Neural cell (in vitro differentiated cells): ENCODE results near the gene OCSTAMP. TPM values are rescaled to one million over a fixed set of nuclear protein-coding genes. Genes with fewer than 3 reads are reported as not detected.

ENCODE experiments used
- H2AFZ ChIP-seq: fragments of 200-600, 300-800 bp; sonication (generic), shearing (Covaris generic); 2 replicates; pipeline ENCODE4 v1.6.0; 2014; ENCODE audit warnings: low read depth, mild to moderate bottlenecking, antibody characterized with exemption, low read length, moderate library complexity
- H3F3A ChIP-seq: fragments of 200-600 bp; shearing (Covaris generic); 2 replicates; pipeline ENCODE4 v1.6.1; 2016; ENCODE audit warnings: mild to moderate bottlenecking, moderate library complexity, mixed read lengths, antibody characterized with exemption, low read length; ENCODE audit not compliant: insufficient read depth, poor library complexity, severe bottlenecking
- H3K27ac ChIP-seq: fragments of 200-600, 300-800 bp; sonication (generic), shearing (Covaris generic); 2 replicates; pipeline ENCODE4 v1.5.1; 2014; ENCODE audit warnings: mild to moderate bottlenecking, low read length, moderate library complexity
- H3K27me3 ChIP-seq: fragments of 300-800, 200-600 bp; sonication (generic), shearing (Covaris generic); 2 replicates; pipeline ENCODE4 v1.6.0; 2014; ENCODE audit warnings: mild to moderate bottlenecking, low read depth, low read length, moderate library complexity; ENCODE audit not compliant: insufficient read depth
- H3K36me3 ChIP-seq: fragments of 300-800, 200-600 bp; sonication (generic), shearing (Covaris generic); 2 replicates; pipeline ENCODE4 v1.5.1; 2014; ENCODE audit warnings: mild to moderate bottlenecking, antibody characterized with exemption, low read length, moderate library complexity; ENCODE audit not compliant: insufficient read depth
- H3K4me2 ChIP-seq: fragments of 300-800, 200-600 bp; sonication (generic), shearing (Covaris generic); 2 replicates; pipeline ENCODE4 v1.6.0; 2014; ENCODE audit warnings: mild to moderate bottlenecking, low read length
- H3K4me3 ChIP-seq: fragments of 300-800, 200-600 bp; sonication (generic), shearing (Covaris generic); 2 replicates; pipeline ENCODE4 v1.5.1; 2014; ENCODE audit warnings: mild to moderate bottlenecking, low read length, moderate library complexity
- H3K79me2 ChIP-seq: fragments of 200-600 bp; shearing (Covaris generic); replicated peaks from 2 replicates; pipeline ENCODE4 v1.6.0; 2014; ENCODE audit warnings: mild to moderate bottlenecking, low read length, moderate library complexity; ENCODE audit not compliant: insufficient read depth
- H3K9ac ChIP-seq: fragments of 300-800, 200-600 bp; sonication (generic), shearing (Covaris generic); 2 replicates; pipeline ENCODE4 v1.6.1; 2016; ENCODE audit warnings: mild to moderate bottlenecking, low read length, mixed read lengths
- H3K9me2 ChIP-seq: fragments of 200-600 bp; shearing (Covaris generic); 2 replicates; pipeline ENCODE4 v1.6.1; 2016; ENCODE audit warnings: mild to moderate bottlenecking, low read length, mixed read lengths; ENCODE audit not compliant: insufficient read depth
- H3K9me3 ChIP-seq: fragments of 200-600, 300-800 bp; sonication (generic), shearing (Covaris generic); 2 replicates; pipeline ENCODE4 v1.6.1; 2016; ENCODE audit warnings: mild to moderate bottlenecking, mixed run types, low read length, moderate library complexity, mixed read lengths
- H4K20me1 ChIP-seq: fragments of 200-600 bp; shearing (Covaris generic); 2 replicates; pipeline ENCODE4 v1.6.1; 2016; ENCODE audit warnings: mild to moderate bottlenecking, mixed run types; ENCODE audit not compliant: insufficient read depth
- CTCF ChIP-seq: fragments of 450-650 bp; IDR thresholded peaks from 2 replicates; pipeline ENCODE4 v1.5.1; 2014; ENCODE audit warnings: antibody characterized with exemption, mild to moderate bottlenecking, moderate library complexity; ENCODE audit not compliant: poor library complexity, severe bottlenecking
- EP300 ChIP-seq: fragments of 450-650 bp; conservative IDR thresholded peaks from 2 replicates; pipeline ENCODE4 v1.6.1; 2014; ENCODE audit warnings: antibody characterized with exemption, mild to moderate bottlenecking, moderate library complexity; ENCODE audit not compliant: poor library complexity, severe bottlenecking
- EZH2 ChIP-seq: fragments of 200-600, 300-800 bp; shearing (Covaris generic), sonication (generic); IDR thresholded peaks from 2 replicates; pipeline ENCODE4 v1.6.1; 2014; ENCODE audit warnings: antibody characterized with exemption, low read length, borderline replicate concordance, mild to moderate bottlenecking; ENCODE audit not compliant: insufficient read depth, poor library complexity, severe bottlenecking
- MXI1 ChIP-seq: fragments of 450-650 bp; conservative IDR thresholded peaks from 2 replicates; pipeline ENCODE4 v1.6.1; 2014; ENCODE audit warnings: antibody characterized with exemption, mild to moderate bottlenecking; ENCODE audit not compliant: poor library complexity, severe bottlenecking
- POLR2AphosphoS5 ChIP-seq: IDR thresholded peaks from 2 replicates; pipeline ENCODE4 v1.6.1; 2012
- RAD21 ChIP-seq: fragments of 450-650 bp; conservative IDR thresholded peaks from 2 replicates; pipeline ENCODE4 v1.6.1; 2014; ENCODE audit warnings: antibody characterized with exemption, mild to moderate bottlenecking, moderate library complexity
- SMC3 ChIP-seq: fragments of 450-650 bp; conservative IDR thresholded peaks from 2 replicates; pipeline ENCODE4 v1.6.1; 2014; ENCODE audit warnings: antibody characterized with exemption, mild to moderate bottlenecking, moderate library complexity; ENCODE audit not compliant: poor library complexity
- TAF1 ChIP-seq: IDR thresholded peaks from 2 replicates; pipeline ENCODE4 v1.6.1; 2012; ENCODE audit warnings: low read depth
- polyA plus RNA-seq: library from polyadenylated mRNA; depleted of rRNA; stranded (reverse); fragments of >200 nt; gene quantifications from 2 replicates; pipeline ENCODE4 v1.2.3, GENCODE V29; 2014
- TF ChIP-seq, protein P1 (sequence below): IDR thresholded peaks from 2 replicates; pipeline ENCODE4 v1.6.1; 2012; ENCODE audit warnings: borderline replicate concordance

Gene OCSTAMP
- polyA plus RNA-seq, 1 donor from 2014 or later = not detected

DNA sequence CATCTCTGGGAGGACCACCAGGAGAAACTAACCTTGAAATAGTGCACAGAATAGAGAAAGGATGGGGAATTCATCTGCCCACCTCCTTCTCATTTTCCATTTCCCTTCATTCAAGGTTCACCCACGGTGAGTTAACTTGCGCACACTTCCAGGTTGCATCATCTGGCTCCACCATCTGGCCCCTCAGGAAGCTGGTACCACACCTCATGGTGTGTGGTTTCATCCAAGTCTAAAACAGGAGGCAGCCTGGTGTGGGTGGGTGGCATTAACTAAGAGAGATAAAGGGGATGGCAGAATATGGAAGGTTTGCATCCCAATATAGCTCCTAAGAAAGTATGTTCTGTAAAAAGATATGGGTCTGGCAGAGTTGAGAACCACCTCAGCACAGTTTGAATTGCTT lies 40.9 kb downstream of the OCSTAMP start:
- no peaks in the 10 kb centered on the region for H3F3A ChIP-seq
- no peaks in the 10 kb centered on the region for H3K79me2 ChIP-seq
- H3K27me3 ChIP-seq = no peaks in the 10 kb centered on the region
- no peak overlapping the region for H3K27ac ChIP-seq
- H3K9me2 ChIP-seq = no peaks in the 10 kb centered on the region
- peaks cover 7% of the 10 kb centered on the region for H3K36me3 ChIP-seq
- no peak overlapping the region for H3K4me2 ChIP-seq
- H3K9me3 ChIP-seq = no peaks in the 10 kb centered on the region
- no peak overlapping the region for H2AFZ ChIP-seq
- H3K4me3 ChIP-seq = no peak overlapping the region
- TF ChIP-seq SMC3 = no peak
- no peak for TF ChIP-seq EZH2
- TF ChIP-seq CTCF = no peak
- H4K20me1 ChIP-seq = no peaks in the 10 kb centered on the region
- H3K9ac ChIP-seq = no peak overlapping the region

- H2AFZ ChIP-seq = no peak overlapping the region
- H3K9me2 ChIP-seq = no peaks in the 10 kb centered on the region
- H3F3A ChIP-seq = no peaks in the 10 kb centered on the region
- H3K27ac ChIP-seq = no peak overlapping the region
- H3K9me3 ChIP-seq = peaks cover under 1% of the 10 kb centered on the region
- H3K9ac ChIP-seq = no peak overlapping the region
- no peaks in the 10 kb centered on the region for H4K20me1 ChIP-seq
- H3K4me3 ChIP-seq = no peak overlapping the region
- TF ChIP-seq RAD21 (no peak), MXI1 (no peak), CTCF (no peak), POLR2AphosphoS5 (no peak), EP300 (no peak), EZH2 (no peak), SMC3 (no peak), TAF1 (no peak)
- TF ChIP-seq, protein P1, sequence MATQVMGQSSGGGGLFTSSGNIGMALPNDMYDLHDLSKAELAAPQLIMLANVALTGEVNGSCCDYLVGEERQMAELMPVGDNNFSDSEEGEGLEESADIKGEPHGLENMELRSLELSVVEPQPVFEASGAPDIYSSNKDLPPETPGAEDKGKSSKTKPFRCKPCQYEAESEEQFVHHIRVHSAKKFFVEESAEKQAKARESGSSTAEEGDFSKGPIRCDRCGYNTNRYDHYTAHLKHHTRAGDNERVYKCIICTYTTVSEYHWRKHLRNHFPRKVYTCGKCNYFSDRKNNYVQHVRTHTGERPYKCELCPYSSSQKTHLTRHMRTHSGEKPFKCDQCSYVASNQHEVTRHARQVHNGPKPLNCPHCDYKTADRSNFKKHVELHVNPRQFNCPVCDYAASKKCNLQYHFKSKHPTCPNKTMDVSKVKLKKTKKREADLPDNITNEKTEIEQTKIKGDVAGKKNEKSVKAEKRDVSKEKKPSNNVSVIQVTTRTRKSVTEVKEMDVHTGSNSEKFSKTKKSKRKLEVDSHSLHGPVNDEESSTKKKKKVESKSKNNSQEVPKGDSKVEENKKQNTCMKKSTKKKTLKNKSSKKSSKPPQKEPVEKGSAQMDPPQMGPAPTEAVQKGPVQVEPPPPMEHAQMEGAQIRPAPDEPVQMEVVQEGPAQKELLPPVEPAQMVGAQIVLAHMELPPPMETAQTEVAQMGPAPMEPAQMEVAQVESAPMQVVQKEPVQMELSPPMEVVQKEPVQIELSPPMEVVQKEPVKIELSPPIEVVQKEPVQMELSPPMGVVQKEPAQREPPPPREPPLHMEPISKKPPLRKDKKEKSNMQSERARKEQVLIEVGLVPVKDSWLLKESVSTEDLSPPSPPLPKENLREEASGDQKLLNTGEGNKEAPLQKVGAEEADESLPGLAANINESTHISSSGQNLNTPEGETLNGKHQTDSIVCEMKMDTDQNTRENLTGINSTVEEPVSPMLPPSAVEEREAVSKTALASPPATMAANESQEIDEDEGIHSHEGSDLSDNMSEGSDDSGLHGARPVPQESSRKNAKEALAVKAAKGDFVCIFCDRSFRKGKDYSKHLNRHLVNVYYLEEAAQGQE = no peak
- H3K36me3 ChIP-seq = peaks cover 20% of the 10 kb centered on the region
- H3K79me2 ChIP-seq = no peaks in the 10 kb centered on the region
- H3K27me3 ChIP-seq = no peaks in the 10 kb centered on the region
- H3K4me2 ChIP-seq = no peak overlapping the region
These were observed 42.6 kb downstream of the OCSTAMP start for GRCh38 chr20:46507760-46508407.
